K562 (cell line): Measurements from ENCODE around the gene MYCN. TPM values are rescaled to one million over a fixed set of nuclear protein-coding genes. Genes with fewer than 3 reads are reported as not detected.

Experiments used
- ATAC-seq: fragments of 200-7000 bp; cut with Tn5 transposase; 3 replicates; pipeline ENCODE4 v1.9.1; 2020; ENCODE audit warnings: moderate library complexity
- BruUV-seq: library from RNA; stranded (reverse); fragments of 400-500 nt; replicated peaks from 2 replicates; lab custom pipeline; 2021; lab: Mats Ljungman, UMichigan
- CTCF ChIA-PET: fragments of 300-600 bp; formaldehyde crosslinking; extraction: SDS; loops from one replicate; lab custom pipeline; 2021; ENCODE audit warnings: low intra/inter-chr PET ratio; lab: Yijun Ruan, JAX
- POLR2A ChIA-PET: fragments of 300-600, 350-650 bp; sonication (Branson Sonifier 250); formaldehyde crosslinking; extraction: SDS; loops from one replicate; lab custom pipeline; 2021; ENCODE audit warnings: antibody characterized with exemption, inconsistent platforms; lab: Yijun Ruan, JAX
- DNase-seq, 4 experiments: peaks; one replicate each; pipeline versions ENCODE4 v3.0.0 to v3.0.0-alpha.2; 2011 to 2018; ENCODE audit warnings: low spot score in 3 of 4, mixed read lengths in 3 of 4; ENCODE audit errors: extremely low read depth in 1 of 4
- FAIRE-seq: peaks from 2 replicates; lab custom pipeline; 2011; peaks lifted over from hg19 to GRCh38; lab: Jason Lieb, UNC
- H2AFZ ChIP-seq: 2 replicates; pipeline ENCODE4 v1.6.0; 2011; ENCODE audit warnings: low read depth, low read length, control low read depth, inconsistent platforms
- H3K27ac ChIP-seq: fragments of 200-600 bp; 3 replicates; pipeline ENCODE4 v1.8.0; 2011; ENCODE audit warnings: low read depth, mild to moderate bottlenecking, control low read depth, inconsistent platforms, low read length, moderate library complexity, mixed read lengths; ENCODE audit errors: extremely low read depth
- H3K27me3 ChIP-seq, 2 experiments: fragments of 300-600 bp in 1 of 2; 2 replicates in 1 of 2; 3 replicates in 1 of 2; pipeline versions ENCODE4 v1.6.0 to v1.8.0; 2011; ENCODE audit warnings: inconsistent platforms in 2 of 2, low read length in 2 of 2, mild to moderate bottlenecking in 1 of 2, mixed read lengths in 1 of 2, moderate library complexity in 1 of 2; ENCODE audit not compliant: control insufficient read depth in 2 of 2, insufficient read depth in 2 of 2
- H3K36me3 ChIP-seq: fragments of 300-600 bp; 3 replicates; pipeline ENCODE4 v1.8.0; 2011; ENCODE audit warnings: mild to moderate bottlenecking, low read length, inconsistent platforms; ENCODE audit not compliant: control insufficient read depth, insufficient read depth
- H3K4me1 ChIP-seq, 2 experiments: fragments of 200-600 bp in 1 of 2; replicated peaks in 1 of 2; 2 replicates in 1 of 2; 3 replicates in 1 of 2; pipeline versions ENCODE4 v1.5.1 to v1.8.0; 2011; ENCODE audit warnings: inconsistent platforms in 2 of 2, low read length in 2 of 2, mild to moderate bottlenecking in 1 of 2, mixed read lengths in 1 of 2, moderate library complexity in 1 of 2; ENCODE audit not compliant: control insufficient read depth in 2 of 2, insufficient read depth in 2 of 2
- H3K4me2 ChIP-seq: 2 replicates; pipeline ENCODE4 v1.6.1; 2011; ENCODE audit warnings: low read length, control low read depth, inconsistent platforms, mixed read lengths; ENCODE audit not compliant: insufficient read depth
- H3K4me3 ChIP-seq: fragments of 200-600 bp; sonication (generic), shearing (Covaris generic); 2 replicates; pipeline ENCODE4 v1.5.1; 2016; ENCODE audit warnings: control low read depth, inconsistent platforms
- H3K79me2 ChIP-seq: fragments of 200-600 bp; 3 replicates; pipeline ENCODE4 v1.8.0; 2011; ENCODE audit warnings: low read length, inconsistent platforms; ENCODE audit not compliant: control insufficient read depth, insufficient read depth
- H3K9ac ChIP-seq, 2 experiments: 2 replicates each; pipeline versions ENCODE4 v1.6.0 to v1.6.1; 2011; ENCODE audit warnings: low read depth in 2 of 2, low read length in 2 of 2, control low read depth in 1 of 2, inconsistent platforms in 1 of 2, mild to moderate bottlenecking in 1 of 2, mixed read lengths in 1 of 2; ENCODE audit not compliant: insufficient read depth in 1 of 2
- H3K9me1 ChIP-seq: one replicate; pipeline ENCODE4 v1.6.0; 2011; ENCODE audit warnings: inconsistent platforms, mild to moderate bottlenecking, low read length, moderate library complexity; ENCODE audit not compliant: control insufficient read depth, insufficient read depth
- H3K9me3 ChIP-seq: replicated peaks from 2 replicates; pipeline ENCODE4 v1.5.1; 2011; ENCODE audit warnings: low read depth, low read length, inconsistent platforms; ENCODE audit not compliant: control insufficient read depth, insufficient read depth
- H4K20me1 ChIP-seq: replicated peaks from 2 replicates; pipeline ENCODE4 v1.6.1; 2011; ENCODE audit warnings: low read length, inconsistent platforms, mixed read lengths; ENCODE audit not compliant: control insufficient read depth, insufficient read depth
- CTCF ChIP-seq, 3 experiments: IDR thresholded peaks in 2 of 3; conservative IDR thresholded peaks in 1 of 3; 2 replicates each; pipeline ENCODE4 v1.5.1; 2011 to 2012; ENCODE audit warnings: low read length in 3 of 3, mild to moderate bottlenecking in 3 of 3, control low read depth in 2 of 3, improper control_type of control experiment in 1 of 3, inconsistent platforms in 1 of 3, low read depth in 1 of 3, mixed read lengths in 1 of 3, moderate library complexity in 1 of 3; ENCODE audit not compliant: insufficient read depth in 2 of 3
- ETS1 ChIP-seq: conservative IDR thresholded peaks from 2 replicates; pipeline ENCODE4 v1.6.1; 2011; ENCODE audit warnings: low read depth, mild to moderate bottlenecking, low read length; ENCODE audit not compliant: control insufficient read depth
- FOXM1 ChIP-seq, 2 experiments: fragments of 450-650 bp in 1 of 2; sonication (generic) in 1 of 2; formaldehyde crosslinking in 1 of 2; IDR thresholded peaks; 2 replicates each; pipeline versions ENCODE4 v1.6.1 to v1.9.0; 2017 to 2022; ENCODE audit warnings: low read depth in 2 of 2, mild to moderate bottlenecking in 2 of 2, missing genetic modification reagents in 1 of 2, moderate library complexity in 1 of 2
- MAX ChIP-seq: sonication (generic); formaldehyde crosslinking; IDR thresholded peaks from 2 replicates; pipeline ENCODE4 v1.9.0; 2022; ENCODE audit warnings: mild to moderate bottlenecking, missing genetic modification reagents
- PTTG1 ChIP-seq: fragments of 450-650 bp; IDR thresholded peaks from 2 replicates; pipeline ENCODE4 v1.6.1; 2016; ENCODE audit warnings: low read depth, mild to moderate bottlenecking, missing genetic modification characterization, missing compliant biosample characterization
- ZBTB7A ChIP-seq: IDR thresholded peaks from 2 replicates; pipeline ENCODE4 v1.6.1; 2011; ENCODE audit warnings: low read depth, mild to moderate bottlenecking, low read length, moderate library complexity, borderline replicate concordance; ENCODE audit not compliant: control insufficient read depth
- ZNF384 ChIP-seq: IDR thresholded peaks from 2 replicates; pipeline ENCODE4 v1.6.1; 2012; ENCODE audit warnings: low read depth, low read length, improper control_type of control experiment
- WGBS: fragments of 100-300 bp; shearing (Covaris generic); methylation state at CpG from one replicate; pipeline ENCODE4 v1.1.6; 2016; ENCODE audit warnings: low coverage, mixed read lengths; ENCODE audit not compliant: insufficient coverage; ENCODE audit errors: missing lambda C conversion rate; 5-methylcytosine and 5-hydroxymethylcytosine counted together
- in situ Hi-C: fragments of 300-500 bp; cut with MboI; formaldehyde crosslinking; loops from 4 replicates; pipeline ENCODE4 v1.15.0; 2018; ENCODE audit warnings: inconsistent platforms, mixed read lengths
- intact Hi-C: fragments of 100-400 bp; cut with micrococcal nuclease; formaldehyde crosslinking; loops from 2 replicates; pipeline ENCODE4 v1.14.2; 2022
- polyA plus RNA-seq, 8 experiments: library from polyadenylated mRNA; depleted of rRNA in 4 of 8; stranded (reverse) in 5 of 8; unstranded in 3 of 8; fragments of >200 nt; fragmentation: Nextera tagmentation in 2 of 8; fragmentation: Illumina TruSeq in 1 of 8; extraction: Ambion mirVana in 2 of 8; extraction: Trizol in 1 of 8; gene quantifications; 2 replicates each; pipeline versions ENCODE4 v1.2.1 to v1.2.3, GENCODE V29; 2011 to 2014; ENCODE audit warnings: inconsistent platforms in 1 of 8, missing spikeins in 1 of 8
- total RNA-seq, 7 experiments: library from RNA; depleted of rRNA in 6 of 7; stranded (reverse); fragments of >200 nt in 6 of 7; fragmentation: Illumina TruSeq in 2 of 7; extraction: Trizol in 2 of 7; gene quantifications; 2 replicates each; pipeline versions ENCODE4 v1.2.1 to v1.2.3, GENCODE V29; 2011 to 2021; ENCODE audit warnings: low replicate concordance in 1 of 7

Gene MYCN
- total and polyA plus RNA-seq, 9 of the 15 experiments (the other 6 are each of a cell fraction or from before 2014, with no cell fraction given) = not detected

- TF ChIP-seq FOXM1 (IDR thresholded peaks at IDR 0.05; ENCODE audit: low read depth) (no peak), FOXM1 (CRISPR knock-in tag; IDR thresholded peaks at IDR 0.05; ENCODE audit: low read depth) (no peak), PTTG1 (tag) (no peak), MAX (CRISPR knock-in tag) (no peak), CTCF (IDR thresholded peaks at IDR 0.05 in 2 of 3, conservative IDR thresholded peaks at IDR 0.05 in 1 of 3; ENCODE audit: insufficient read depth in 2 of 3, low read depth in 1 of 3, low read length in 3 of 3) (peak; percentile 36 to 57 (median 45); a peak in 5 of 6 replicates), ETS1 (no peak), ZBTB7A (peak; percentile 67), ZNF384 (0 out of 2 replicates have a peak, but pooled peaks have one; percentile 30)
- Histone ChIP-seq H3K9me3 (no peaks in the 10 kb centered on the region), H3K9me1 (peaks cover 3% of the 10 kb centered on the region), H3K9ac (no peak overlapping the region), H3K4me3 (no peak overlapping the region), H3K4me2 (no peak overlapping the region), H2AFZ (no peak overlapping the region), H3K79me2 (no peaks in the 10 kb centered on the region), H4K20me1 (peaks cover 4% of the 10 kb centered on the region; the same call in 1 of the 2 replicates), H3K4me1 (peaks cover 0 to 15% of the 10 kb centered on the region in 2 experiments; a peak in 2 of 5 replicates), H3K36me3 (no peaks in the 10 kb centered on the region), H3K27me3 (peaks cover 16 to 60% of the 10 kb centered on the region in 2 experiments; a peak in 4 of 5 replicates), H3K27ac (no peak overlapping the region)
- no TSS peak for BruUV-seq
- WGBS = 3% methylated on average over 7 of the region's 12 CpGs
- intact Hi-C loops (loop anchor here (10.0 kb wide), 1 partner anchor 811 kb away; no protein-coding TSS in a partner anchor), in situ Hi-C loops (loop anchor here (25.0 kb wide), 2 partner anchors 544 to 819 kb away; no protein-coding TSS in a partner anchor)
- peak; percentile 14 to 69 (median 61) for DNase-seq
- ChIA-PET CTCF (interaction anchor here (0.6 kb wide), 1 partner anchor 813 kb away, joined by 5 read pairs; no protein-coding TSS in a partner anchor), POLR2A (interaction anchor here (0.6 kb wide), 1 partner anchor 644 kb away, joined by 3 read pairs; no protein-coding TSS in a partner anchor)
- no peak for FAIRE-seq
- ATAC-seq = peak; percentile 58
Observed at GRCh38 chr2:15943378-15944280, 3.3 kb downstream of the MYCN start.
